Superior temporal gyrus (tissue), 1 donor: ENCODE results near the gene ABCB8.

Source experiments
- DNase-seq: peaks from one replicate; pipeline ENCODE4 v3.0.0-alpha.2; 2016; ENCODE audit errors: extremely low spot score

Gene ABCB8

DNA sequence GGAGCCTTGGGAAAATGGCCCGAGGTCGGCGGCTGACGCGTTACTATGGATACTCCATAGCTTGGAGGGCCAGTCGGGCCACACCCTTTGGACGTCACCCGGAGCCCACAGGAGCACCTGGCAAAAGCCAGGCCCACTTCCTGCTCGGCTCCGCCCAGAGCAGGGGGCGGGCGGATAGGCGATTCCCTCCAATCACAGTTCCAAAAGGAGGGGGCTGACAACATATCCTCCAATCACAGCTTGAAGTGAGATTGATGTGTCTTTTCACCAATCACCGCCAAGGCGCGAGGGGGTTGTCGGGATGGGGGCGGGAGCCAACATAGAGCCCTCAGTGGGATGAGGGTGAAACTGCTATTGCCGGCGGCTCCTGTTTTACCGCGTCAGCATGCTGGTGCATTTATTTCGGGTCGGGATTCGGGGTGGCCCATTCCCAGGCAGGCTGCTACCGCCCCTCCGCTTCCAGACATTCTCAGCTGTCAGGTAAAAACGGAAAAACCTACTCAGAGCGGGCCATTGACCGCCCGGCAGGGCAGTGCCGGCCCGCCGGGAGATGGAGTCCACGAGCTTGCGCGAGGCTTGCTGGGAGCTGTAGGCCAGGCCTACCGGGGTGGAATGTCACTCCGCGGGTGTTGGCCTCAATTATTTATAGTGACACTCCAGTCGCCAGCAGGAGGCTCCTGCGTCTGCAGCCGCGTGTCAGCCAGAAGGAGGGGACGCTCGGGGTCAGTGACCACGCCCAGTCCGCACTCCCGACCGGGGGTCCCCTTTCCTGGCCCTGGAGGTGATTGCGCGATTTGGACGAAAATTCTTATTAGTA, at the start of gene ABCB8:
ABCB8 (plus strand) TSS at position 320 of the 817 bp plus-strand sequence; CDS start at position 386, 66 bp downstream.
- DNase-seq = peak; percentile 98

GRCh38 chr7:150979713-150980390, 48.4 kb upstream of the ABCB8 start:
- no peak for DNase-seq

- DNase-seq = no peak
Observed at GRCh38 chr7:150980663-150981062, 47.6 kb upstream of the ABCB8 start.

GRCh38 chr7:150981644-150982043, 46.6 kb upstream of the ABCB8 start:
- no peak for DNase-seq

- DNase-seq = peak; percentile 94
Observed at GRCh38 chr7:150982351-150982750, 45.9 kb upstream of the ABCB8 start.

- no peak for DNase-seq
Observed at GRCh38 chr7:150983893-150984368, 44.3 kb upstream of the ABCB8 start.

DNA sequence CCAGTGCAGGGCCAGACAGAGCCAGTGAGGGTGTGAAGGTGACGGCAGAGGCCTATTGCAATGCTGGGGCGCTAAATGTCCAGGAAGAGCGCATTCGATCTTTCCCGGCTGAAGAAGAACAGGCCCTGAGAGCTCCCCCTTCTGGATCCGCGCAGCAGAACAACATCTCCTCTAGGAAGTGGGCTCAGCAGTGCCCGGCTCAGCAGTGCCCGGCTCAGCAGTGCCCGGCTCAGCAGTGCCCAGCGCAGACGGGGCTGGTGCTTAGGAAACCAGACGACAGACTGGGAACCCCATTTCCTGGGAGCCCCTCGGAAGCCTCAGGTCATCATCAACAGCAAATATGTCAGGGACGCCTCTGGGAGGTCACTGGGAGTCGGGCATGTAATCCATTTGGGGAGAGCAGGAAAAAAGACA, 42.1 kb upstream of the ABCB8 start:
- DNase-seq = peak; percentile 82

GRCh38 chr7:150986556-150986955, 41.7 kb upstream of the ABCB8 start:
- no peak for DNase-seq

DNA sequence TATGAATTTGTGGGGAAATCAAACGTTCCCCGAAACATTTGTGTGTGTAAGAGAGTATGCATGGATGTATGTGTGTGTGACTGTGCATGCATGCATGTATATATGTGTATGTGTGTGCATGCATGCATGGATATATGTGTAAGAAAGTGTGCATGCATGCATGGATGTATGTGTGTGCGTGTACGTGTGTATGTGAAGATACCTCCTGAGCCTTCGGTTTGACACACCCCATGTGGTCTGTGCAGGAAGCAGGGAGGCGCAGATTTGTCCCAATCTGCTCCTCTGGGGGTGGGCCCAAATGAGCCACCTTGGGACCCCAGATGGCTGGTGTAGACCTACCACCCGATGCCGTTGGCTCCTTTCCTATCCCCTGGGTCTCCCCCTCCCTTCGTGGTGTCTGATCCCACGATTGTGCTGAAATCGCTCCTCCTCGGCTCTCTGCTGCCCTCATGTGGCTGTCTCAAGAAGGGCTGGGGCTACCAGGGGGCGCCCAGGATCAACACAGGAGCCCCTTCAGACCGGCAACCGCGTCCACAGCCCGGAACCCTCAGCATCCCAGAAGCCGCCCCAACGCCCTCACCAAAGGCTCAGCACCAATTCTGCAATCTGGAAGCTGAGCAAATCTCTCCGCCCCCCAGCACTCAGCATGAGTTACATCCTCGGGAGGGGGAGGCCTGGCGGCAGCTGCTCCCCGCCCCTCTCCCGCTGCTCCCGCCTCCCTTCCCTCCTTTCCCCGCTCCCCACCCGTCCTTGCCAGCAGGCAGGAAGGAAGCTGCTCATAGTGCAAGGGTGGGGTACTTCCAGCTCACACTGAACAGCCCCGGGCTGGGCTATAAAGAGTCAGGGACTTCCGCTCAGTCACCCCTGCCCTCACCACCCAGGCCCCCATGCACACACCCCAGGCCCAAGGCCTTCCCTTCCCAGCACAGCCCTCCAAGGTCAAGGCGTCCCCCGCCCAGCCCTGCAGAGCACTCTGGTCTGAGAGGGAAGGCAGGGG, 39.7 kb upstream of the ABCB8 start:
- DNase-seq = peak; percentile 77

DNA sequence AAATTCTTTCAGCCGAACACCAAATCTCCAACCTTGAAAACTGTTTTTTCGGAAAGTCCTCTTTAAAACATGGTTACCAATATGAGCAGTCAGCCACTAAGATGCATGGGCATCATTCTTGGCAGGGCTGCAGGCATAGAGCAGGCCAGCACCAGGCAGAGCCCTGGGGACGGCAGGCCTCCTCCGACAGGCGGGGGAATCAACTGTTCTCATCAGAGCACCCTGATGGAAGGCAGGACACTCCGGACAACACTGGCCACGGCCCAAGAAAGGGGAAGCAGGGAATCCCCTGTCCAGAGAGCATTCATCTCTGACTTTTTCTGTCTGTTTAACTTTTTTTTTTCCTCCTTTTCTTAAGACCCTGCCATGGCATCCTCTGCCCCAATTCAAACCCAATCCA, 38.8 kb upstream of the ABCB8 start:
- DNase-seq = no peak

- DNase-seq = no peak
Observed at GRCh38 chr7:150990416-150991186, 37.6 kb upstream of the ABCB8 start, which contains the start of gene NOS3. TSS of gene NOS3 (plus strand) at chr7:150991017. CDS start at chr7:150993804, 2,787 bp downstream.

DNA sequence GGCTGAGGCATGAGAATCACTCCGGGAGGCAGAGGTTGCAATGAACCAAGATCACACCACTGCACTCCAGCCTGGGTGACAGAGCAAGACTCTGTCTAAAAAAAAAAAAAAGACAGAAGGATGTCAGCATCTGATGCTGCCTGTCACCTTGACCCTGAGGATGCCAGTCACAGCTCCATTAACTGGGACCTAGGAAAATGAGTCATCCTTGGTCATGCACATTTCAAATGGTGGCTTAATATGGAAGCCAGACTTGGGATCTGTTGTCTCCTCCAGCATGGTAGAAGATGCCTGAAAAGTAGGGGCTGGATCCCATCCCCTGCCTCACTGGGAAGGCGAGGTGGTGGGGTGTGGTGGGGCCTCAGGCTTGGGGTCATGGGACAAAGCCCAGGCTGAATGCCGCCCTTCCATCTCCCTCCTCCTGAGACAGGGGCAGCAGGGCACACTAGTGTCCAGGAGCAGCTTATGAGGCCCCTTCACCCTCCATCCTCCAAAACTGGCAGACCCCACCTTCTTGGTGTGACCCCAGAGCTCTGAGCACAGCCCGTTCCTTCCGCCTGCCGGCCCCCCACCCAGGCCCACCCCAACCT, 36.1 kb upstream of the ABCB8 start:
- no peak for DNase-seq

GRCh38 chr7:150992833-150993302, 35.4 kb upstream of the ABCB8 start:
- no peak for DNase-seq

GRCh38 chr7:150993511-150993910, 34.7 kb upstream of the ABCB8 start:
- no peak for DNase-seq

- DNase-seq = no peak
Observed at GRCh38 chr7:150994141-150994837, 34.0 kb upstream of the ABCB8 start.

DNA sequence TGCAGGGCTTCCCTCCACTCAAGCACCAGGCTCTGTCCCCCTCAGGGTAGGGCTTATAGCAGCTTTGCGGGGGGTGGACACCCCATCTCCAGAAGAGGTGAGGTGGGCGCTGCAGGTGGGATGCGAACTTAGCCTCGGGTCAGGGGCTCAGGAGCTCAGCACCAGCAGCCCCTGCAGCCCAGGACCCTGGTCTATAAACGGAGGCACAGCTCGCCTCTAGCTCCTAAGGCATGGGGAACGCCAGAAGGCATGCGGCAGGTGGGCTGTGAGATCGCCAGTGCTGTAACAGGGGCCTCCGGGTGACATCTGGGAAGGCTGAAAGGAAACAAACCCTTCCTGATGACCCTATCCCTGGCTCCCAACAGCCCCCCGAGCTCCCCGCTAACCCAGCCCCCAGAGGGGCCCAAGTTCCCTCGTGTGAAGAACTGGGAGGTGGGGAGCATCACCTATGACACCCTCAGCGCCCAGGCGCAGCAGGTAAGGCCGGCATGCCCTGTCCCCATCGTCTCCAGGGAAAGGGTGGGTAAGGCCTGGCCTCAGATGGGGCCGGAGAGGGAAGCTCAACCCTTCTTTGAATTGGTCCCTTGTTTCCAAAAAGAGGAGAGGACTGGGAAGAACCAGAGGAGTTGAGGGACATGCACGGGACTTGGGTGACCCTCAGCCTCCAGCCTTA, 33.3 kb upstream of the ABCB8 start:
- no peak for DNase-seq

DNA sequence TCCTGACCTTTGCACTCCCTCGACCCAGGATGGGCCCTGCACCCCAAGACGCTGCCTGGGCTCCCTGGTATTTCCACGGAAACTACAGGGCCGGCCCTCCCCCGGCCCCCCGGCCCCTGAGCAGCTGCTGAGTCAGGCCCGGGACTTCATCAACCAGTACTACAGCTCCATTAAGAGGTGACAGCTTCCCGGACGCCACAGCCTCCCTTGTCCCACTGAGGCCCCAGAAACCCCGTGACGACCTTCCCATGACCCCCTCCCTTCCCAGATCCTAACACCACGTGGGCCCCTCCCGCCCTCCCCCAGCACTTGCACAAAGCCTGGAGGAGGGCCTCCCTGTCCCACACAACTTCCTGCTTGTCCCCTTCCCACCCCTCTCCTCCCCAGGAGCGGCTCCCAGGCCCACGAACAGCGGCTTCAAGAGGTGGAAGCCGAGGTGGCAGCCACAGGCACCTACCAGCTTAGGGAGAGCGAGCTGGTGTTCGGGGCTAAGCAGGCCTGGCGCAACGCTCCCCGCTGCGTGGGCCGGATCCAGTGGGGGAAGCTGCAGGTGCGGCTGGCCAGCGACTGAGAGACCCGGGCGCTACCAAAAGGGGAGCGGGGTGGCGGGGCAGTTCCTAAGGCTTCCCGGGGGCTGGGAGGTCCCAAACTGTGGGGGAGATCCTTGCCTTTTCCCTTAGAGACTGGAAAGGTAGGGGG, 31.7 kb upstream of the ABCB8 start:
- DNase-seq = no peak

DNA sequence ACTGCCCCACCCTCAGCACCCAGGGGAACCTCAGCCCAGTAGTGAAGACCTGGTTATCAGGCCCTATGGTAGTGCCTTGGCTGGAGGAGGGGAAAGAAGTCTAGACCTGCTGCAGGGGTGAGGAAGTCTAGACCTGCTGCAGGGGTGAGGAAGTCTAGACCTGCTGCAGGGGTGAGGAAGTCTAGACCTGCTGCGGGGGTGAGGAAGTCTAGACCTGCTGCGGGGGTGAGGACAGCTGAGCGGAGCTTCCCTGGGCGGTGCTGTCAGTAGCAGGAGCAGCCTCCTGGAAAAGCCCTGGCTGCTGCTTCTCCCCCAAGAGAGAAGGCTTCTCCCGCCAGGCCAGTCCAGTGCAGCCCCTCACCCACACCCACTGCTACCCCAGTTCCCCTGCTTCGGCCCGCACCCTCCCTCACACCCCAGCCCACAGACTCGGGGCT, 31.2 kb upstream of the ABCB8 start:
- DNase-seq = no peak
